ENCODE results near the gene PALD1.
A peak's percentile ranks its signal among the peaks of the same experiment; 100 is the strongest.

The PALD1 gene

DNA sequence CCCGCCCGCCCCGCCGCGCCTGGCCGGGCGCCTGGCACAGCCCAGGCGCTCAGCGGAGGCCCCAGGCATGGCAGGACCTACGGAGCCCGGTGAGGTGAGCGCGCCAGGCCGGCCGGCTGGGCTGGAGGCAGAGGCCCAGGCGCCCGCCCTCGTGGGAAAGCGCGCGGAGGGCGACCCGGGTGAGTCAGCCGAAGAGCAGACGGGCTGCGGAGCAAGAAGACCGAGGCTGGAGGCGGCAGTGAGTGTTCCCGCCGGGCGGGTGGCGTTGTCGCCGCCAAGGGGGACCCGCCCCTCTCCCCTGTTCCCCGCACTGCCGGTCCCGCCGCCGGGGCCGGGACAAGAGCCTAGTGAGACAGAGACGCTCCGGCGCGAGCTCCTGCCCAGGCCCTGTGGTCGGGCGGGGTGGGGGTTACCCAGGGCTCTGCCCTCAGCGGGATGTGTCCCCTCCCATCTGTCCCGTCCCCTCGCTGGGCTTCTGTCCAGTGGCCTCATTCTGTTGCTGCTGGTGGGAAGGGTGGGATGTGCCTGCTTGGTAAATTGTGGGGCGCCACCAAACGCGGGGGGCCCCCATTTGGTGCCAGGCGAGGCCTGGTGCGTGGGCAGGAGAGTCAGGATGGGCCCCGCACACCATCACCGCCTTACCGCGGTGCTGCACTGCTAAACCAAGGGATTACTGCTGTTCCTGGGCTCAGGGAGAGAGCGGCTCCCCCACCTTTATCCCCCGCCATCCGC is 20.1 kb upstream of the PALD1 start:
- DNase-seq = no peak

DNA sequence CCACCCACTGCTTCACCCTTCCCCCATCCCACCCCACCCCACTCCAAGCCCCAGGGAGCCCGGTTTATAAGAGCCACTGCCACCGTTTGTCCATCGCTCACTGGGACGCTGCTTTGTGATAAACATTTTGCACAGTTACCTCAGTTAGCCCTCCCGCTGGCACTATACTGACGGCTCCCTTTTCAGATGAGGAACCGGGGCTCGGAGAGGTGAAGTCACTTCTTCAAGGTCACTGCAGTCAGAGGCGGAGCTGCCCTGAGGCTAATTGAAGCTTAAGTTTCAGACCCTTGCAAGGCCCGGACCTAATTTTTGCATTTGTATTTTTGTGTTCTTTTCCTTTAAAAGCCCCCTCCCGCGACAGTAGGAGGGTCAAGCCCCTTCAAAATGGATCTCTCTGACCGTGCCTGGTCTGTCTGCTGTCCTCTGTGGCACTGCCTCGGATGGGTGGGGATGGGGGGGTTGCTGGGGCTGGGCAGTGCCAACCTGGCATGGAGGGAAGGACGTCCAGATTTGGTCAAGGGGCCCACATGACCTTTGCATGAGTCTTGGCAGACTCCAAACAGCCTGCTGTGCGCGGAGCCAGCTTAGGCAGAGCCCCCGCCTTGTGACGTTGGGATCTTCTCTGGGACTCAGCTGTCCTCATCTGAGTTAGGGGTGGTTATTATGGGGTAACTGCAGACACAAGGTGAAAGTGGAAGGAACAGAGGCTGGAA is 19.4 kb upstream of the PALD1 start:
- DNase-seq = no peak

DNA sequence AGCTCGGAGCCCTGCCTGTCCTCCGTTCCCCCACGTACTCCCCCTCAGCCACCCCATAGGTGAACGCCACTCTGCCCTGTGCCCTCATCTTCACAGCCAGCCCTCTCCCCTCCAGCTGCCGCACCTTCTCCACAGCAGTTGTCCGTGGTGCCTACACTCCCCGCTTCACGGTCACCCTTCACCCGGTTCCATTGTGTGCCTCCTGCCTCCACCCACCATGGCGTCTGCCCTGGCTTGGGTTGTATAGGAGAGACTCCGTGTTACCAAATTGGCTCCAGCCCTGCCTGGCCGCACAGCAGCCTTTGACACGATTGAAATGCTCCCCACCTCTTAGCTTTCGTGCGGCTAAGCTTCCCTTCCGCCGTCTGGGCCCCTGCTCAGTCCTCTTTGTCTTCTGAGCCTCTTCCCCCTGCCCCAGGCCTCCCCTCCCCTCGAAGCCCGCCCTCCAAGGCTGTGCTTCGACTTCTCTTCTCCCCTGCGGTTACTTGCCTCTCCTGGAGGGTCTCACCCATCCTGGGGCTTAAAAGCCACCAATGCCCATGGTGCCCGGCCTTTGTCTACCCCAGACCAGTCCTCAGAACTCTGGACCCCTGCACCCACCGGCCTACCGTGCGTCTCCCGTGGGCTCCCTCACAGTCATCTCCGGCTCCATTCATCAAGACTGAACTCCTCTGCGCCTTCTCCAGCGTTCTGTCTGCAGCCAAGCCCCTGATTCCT is 18.6 kb upstream of the PALD1 start:
- DNase-seq = no peak

DNA sequence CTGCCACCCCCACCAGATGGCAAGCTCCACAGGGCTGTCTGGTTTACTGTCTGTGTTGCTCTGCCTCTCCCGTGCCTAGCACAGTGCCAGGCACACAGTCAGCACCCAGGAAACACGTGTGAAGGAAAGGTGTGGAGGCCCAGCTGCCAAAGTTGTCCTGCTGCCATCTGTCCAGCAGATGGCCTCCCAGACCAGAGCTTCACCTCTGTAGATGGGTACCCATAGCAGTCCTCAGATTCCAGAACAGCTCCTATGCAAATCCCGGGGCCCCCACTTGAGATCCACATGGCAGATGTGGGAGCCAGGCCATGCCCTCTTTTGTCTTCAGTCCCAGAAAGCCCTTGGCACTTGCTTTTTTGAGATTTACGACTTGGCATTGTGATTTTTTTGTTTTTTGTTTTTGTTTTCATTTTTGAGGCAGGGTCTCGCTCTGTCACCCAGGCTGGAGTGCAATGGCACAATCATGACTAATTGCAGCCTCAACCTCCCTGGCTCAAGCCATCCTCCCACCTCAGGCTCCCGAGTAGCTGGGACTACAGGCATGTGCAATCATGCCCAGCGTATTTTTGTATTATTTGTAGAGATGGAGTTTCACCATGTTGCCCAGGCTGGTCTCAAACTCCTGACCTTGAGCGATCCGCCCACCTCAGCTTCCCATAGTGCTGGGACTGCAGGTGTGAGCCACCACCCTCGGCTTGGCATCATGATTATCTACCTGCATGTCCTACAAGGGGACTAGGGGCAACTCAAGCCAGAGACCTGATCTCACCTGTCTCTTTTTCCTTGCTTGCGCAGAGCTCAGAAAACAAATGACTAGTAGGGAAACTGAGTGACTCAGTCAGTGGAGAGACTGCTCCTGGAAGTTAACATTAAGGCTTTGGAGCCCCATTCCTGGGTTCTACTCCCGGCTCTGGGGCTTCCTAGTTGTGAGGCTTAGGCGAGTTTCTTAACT is 16.9 kb upstream of the PALD1 start:
- DNase-seq = peak; percentile 42 to 51

DNA sequence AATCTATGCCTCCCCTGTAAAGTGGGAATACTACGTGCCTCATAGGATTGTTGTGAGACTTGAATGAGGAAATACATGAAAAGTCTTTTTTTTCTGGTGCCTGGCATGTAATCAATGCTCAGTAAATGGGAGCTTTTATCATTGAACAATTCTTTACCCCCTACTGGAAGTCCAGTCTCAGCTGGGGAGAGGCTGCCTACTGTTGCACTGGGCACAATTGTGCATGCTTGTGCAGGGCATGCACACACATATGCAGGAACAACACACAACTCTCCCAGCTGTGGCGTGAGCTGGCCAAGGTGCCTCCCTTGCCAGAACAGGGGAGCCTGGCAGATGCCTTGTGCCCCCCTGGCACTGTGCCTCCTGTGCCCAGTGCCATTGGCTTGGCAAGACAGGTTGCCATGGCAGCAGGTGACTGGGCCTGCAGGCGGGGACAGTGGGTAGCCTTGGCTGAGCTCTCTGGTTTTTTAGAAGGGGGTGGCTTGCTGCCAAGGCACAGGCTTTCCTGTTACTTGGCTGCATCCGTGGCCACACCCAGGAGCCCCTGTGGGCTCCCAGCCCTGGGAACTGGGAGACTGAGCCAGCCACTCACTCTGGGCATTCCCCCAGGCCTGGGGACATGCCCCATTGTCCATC is 16.1 kb upstream of the PALD1 start:
- DNase-seq = no peak

DNA sequence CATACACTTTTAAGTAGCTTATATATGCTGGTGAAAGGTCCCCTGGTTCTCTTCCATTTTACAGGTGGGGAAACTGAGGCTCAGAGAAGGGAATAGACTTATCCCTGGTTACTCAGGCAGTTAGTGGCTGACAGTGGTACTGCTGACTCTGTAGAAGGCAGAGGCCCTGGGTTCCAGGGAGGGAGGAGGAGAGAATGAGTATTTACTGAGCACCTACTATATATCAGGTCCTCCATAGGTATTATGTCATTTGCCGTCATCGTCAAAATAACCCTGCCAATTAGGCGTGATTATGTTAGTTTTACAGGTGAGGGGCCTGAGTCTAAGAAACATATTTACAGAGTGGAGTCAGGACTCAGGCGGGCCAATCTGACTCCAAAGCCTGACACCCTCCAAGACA is 13.3 kb upstream of the PALD1 start:
- DNase-seq = no peak

DNA sequence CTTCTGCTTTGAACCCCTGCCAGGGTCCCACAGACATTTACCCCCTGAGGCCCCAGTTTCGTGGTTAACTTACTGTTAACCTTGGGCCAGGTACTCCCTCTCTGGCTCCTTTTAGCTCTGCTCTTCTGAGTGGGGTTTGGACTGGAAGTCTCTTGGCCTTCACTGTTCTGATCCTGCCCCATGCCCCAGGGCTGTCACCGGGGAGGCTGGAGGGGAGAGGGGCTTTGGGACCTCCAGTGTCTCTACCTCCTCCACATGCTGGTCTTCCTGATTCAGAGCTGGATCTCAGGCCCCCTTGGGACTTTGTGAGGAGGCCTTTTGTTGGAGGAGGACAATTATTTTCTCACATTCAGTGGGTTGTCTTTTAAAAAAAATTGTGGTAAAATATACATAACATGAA is 12.7 kb upstream of the PALD1 start:
- DNase-seq = no peak

DNA sequence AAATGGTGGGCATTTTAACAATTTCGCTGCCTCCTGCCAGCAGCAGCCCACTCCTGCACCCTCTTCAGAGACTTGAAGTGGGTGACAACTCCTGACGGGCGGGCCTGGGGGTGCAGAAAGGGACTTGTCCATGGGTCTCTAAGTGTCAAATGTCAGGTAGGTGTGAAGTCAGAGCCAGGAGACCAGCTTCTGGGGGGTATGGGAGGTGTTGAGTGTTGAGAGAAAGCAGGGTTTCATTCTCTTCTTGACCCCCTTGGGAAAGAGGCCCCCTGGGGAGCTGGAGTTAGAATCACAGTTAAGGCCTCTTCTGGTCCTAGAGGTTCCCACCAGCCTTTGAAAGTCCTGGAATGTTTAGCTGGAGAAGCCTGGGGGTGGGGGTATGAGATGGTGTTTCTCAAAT is 11.6 kb upstream of the PALD1 start:
- no peak for DNase-seq

DNA sequence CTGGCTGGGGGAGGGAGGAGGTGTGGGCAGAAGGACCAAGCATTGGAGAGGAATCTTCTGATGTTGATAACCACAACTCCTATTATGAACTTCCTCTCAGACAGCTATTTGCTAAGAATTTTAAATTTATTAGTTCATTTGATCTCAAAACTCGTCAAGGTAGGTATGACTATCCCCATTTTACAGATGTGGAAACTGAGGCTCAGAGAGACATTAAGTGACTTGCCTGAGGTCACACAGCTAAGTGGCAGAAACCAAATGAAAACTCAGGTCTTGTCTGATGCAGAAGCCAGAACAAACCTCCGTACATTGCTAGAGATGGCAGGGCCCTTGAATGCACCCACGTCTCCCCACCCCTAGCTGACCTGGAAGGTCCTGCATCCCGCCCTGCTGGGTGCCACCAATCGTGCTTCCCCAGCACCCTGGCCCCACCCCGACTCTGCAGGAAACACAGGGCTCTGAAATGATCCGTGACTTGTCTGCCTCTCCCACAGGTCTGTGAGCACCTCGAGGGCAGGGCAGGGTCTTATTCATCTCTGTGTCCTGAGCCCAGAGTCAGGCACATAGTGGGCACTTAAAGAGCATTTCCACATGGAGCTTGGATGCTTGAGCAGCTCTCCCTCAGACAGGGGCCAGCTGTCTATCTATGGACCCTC is 5.6 kb upstream of the PALD1 start:
- no peak for DNase-seq

DNA sequence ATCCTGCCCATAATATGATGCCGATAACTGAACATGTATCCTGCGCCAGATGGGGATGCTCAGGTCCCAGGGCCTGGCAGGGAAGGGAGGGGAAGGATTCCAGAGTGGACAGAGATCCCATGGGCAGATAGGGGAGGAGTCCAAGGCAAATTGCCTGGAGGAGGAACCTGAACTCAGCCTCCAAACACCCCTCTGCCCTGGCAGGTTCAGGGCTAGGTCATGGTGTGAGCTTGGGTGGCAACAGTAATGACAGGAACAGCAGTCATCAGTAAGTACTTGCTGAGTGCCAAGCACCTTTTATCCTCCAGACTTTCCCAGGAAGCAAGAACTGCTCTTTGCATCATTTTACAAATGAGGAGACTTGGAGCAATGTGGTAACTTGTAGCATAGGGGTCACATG is 3.8 kb upstream of the PALD1 start:
- no peak for DNase-seq

DNA sequence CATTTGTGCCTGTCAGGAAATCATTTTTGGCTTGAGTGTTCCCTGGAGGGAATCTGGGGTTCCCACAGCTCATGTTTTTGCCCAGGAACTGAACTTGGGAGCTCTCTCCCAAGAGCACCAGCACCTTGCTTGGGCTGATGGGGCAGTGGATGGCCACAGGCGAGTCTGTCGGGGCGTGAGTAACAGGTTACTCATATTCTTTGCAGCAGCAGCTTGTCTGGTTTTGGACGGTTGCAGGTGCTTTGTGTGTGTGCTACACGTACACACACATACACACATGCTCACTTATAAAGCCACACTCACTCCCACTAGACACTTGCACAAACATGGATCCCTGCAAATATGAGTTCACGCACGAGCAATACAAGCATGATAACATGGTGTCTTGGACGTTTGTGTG is 2.9 kb upstream of the PALD1 start:
- DNase-seq = no peak

DNA sequence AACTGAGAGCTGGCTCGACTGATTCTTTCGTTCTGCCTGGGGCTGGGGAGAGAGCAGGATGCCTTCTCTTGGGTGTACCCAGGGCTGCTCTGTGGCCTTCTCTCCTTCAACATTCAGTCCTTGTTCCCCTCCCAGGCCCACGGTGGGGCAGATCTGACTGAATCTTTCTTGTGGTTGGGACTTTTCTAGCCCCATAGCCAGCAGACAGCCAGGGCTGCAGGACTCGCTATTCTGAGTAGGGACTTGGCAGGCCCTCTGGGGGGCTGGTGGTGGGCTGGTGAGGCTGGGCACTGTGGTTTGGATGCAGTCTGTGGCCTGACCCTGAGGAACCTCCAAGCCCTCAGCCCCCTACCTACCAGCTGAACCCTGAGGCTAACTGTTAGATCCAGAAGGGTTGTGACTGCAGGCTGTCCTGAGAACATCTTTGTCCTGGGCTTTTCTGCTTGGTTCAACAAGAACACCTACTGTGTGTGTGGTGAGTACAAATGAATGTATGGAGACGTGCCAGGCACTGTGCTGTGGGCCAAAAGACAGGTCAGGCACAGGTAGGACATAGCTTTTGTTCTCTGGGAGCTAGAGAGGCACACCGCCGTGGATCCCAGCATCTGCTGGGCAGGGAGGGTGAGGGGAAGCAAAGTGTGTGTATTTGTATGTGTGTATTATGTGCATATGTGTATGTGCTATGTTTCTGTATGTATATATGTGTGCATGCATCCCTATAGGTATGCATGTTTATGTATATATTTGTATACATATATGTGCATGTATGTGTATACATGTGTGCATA is 2.1 kb upstream of the PALD1 start:
- DNase-seq = no peak

DNA sequence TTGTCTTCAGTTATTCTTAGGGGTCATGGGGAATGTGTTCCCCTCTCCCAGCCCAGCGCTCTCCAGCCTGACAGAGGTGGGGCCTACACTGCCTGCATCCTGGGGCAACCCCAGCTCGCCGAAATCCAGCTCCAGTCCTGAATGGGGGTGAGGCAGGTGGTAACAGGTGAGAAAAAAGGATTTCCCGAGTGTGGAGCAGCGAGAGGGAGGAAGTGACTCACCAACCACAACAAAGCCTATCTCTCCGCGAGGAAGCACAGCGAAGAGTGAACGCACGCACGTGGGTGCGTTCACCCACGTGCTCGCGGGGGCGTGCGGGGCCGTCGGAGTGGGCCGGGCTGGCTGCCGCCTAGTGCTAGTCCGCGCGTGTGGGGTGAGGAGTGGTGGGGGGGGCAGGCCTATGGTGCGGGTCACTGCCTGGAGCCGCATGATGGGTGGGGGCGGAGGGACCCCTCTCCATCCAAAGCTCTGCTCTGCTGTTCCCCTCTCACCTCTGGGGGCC is 855 bp upstream of the PALD1 start:
- peak; percentile 78 to 81 for DNase-seq

DNA sequence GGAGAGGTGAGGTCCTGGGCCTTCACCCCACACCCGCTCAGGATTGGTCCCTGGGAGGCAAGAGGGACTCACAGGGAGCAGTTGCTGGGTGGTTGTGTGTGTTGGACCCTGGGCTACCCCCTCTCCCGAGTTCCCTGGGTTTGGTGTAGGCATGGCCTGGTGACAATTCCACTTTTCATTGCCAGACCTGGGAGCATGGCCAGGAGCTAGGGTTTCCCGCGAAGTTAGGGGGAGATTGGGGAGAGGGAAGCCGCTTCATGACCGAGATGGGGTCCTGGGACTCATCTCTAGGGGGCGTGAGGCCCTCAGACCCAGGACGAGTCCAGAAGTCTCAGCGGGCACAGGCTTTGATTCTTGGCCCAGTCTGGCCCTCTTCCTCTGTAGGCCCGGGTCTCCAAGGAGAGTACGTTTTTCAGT is 606 bp downstream of the PALD1 start:
- DNase-seq = no peak

DNA sequence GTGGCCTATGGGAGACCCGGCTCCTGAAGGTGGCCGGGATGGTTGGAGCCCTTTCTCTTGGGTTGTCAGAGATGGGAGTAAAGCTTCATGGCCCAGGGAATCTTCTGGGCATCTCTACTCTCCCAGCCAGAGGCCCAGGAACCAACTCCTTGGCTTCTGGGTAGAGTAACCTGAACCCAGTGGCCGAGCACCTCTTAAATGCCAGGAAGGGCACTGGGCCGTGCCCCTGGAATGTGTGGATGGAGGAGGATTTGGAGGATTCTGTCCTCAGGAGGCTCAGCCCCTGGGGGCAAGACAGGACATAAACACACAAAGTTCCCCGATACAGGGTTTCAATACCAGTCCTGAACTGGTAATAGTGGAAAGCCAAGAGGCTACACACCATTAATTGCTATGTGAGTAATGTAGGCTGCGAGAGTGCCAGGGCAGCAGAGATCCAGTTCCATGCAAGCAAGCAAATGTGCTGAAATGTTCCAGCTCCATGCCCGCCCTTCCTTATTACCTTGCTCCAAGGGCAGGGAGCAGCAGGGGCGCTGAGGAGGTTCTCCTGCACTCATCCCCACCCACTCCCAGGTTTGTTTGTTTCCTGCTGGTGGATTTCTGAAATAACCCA is 1.2 kb downstream of the PALD1 start:
- no peak for DNase-seq

DNA sequence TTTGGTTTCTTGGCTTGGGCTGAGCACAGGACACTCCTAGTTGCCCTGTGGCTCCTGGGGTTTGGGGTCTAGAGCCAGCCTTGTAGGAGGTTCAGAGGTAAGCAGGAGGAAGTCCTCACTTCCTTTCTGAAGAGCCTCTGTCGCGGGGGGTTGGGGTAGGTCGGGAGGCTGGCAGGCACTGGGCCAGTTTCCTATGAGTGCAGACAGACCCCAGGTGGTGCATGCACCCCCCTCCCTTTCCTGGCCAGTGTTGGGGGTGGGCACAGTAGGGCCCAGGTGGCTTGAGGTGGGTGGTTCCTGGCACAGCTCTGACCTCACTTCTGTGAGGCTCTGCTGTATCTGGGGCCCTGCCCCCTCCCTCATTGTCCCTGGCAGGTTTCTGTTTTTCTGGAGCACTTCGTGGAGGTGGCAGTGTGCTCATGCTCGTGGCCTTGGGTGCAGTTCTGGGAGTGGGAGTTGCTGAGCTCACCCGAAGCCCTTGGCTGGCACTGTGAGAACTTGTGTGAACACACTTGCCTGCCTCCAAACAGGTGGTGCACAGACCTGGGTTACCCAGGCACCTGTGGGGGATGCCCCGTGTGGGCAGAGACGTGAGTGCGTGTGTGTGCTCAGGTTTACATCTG is 1.8 kb downstream of the PALD1 start:
- peak; percentile 23 to 48 for DNase-seq

DNA sequence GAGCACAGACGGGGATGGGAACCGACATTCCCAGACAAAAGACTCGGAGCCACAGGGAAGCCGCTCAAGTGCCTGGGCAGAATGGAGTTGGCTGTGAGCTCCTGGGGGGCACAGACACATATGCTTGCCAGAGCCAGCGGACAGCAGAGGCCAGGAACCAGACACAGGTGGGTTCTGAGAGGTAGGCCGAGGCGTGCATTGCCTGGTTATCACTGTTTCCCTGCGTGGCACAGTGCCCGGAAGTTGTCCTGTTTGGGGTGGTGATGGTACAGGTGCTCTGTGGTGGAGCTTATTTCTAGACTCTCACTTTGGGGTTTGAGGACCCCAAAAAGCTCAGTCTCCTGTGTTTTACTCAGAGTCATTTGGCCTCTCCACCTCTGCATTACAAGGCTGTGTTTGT is 2.5 kb downstream of the PALD1 start:
- no peak for DNase-seq

DNA sequence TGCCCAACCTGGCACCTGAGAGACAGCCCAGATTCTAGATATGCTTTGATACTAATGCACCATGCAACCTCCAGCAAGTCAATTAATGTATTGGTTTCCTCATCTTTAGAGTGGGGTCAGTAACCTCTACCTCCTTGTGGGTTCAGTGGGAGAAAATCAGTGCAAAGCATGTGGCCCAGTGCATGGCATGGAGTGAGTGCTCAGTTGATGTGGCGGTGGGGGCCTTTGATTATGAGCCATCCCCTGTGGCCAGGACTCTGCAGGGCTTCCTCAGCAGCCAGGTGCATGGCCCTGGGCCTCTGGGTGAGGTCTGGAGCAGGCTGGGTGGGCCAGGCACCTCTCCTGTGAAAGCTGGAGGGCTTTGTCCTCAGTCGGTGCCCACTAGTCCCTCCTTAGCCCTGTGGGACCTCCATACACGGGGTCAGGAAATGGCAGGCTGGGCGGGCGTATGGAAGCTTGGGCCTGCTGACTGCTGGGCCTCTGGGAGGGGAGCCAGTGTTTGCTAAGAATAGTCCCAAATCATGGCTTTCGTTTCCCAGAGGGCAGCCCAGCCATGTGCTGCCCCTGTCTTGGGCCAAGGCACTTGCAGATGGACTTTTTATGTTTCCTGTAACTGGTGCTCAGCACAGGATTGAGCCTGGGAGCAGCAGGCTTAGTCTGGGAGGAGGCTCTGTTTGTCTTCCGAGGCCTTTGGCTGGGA is 3.4 kb downstream of the PALD1 start:
- no peak for DNase-seq

All from CD4-positive, alpha-beta T cell treated with Interferon alpha-2 for 1 hour (primary cell).